Adrenal gland (tissue), 12 donors: ENCODE results near the gene KLHL11. TPM values are rescaled to one million over a fixed set of nuclear protein-coding genes. Genes with fewer than 3 reads are reported as not detected.

ENCODE experiments used
- DNase-seq, 7 donors: peaks; one replicate each; pipeline ENCODE4 v3.0.0-alpha.2; 2019 to 2020
- H3K27ac ChIP-seq, 5 donors: fragments of 200-600 bp; sonication (generic) in 4 of 5; 1 replicate in 3 of 5; 2 replicates in 2 of 5; pipeline versions ENCODE4 v1.5.1 to v1.8.0; 2016 to 2020; ENCODE audit warnings: mild to moderate bottlenecking in 1 of 5
- H3K27me3 ChIP-seq: fragments of 200-600 bp; 2 replicates; pipeline ENCODE4 v1.8.0; 2021
- H3K36me3 ChIP-seq, 2 donors: fragments of 200-600 bp; replicated peaks in 1 of 2; 1 replicate in 1 of 2; 2 replicates in 1 of 2; pipeline versions ENCODE4 v1.5.1 to v1.8.0; 2018 to 2022
- H3K4me1 ChIP-seq, 2 donors: fragments of 200-600 bp; replicated peaks in 1 of 2; 1 replicate in 1 of 2; 2 replicates in 1 of 2; pipeline versions ENCODE4 v1.5.1 to v1.8.0; 2018 to 2021
- H3K4me3 ChIP-seq, 4 donors: fragments of 200-600 bp; sonication (generic) in 3 of 4; one replicate each; pipeline ENCODE4 v1.5.1; 2016 to 2018
- H3K9me3 ChIP-seq, 3 donors: fragments of 200-600 bp; sonication (generic) in 1 of 3; replicated peaks in 1 of 3; 1 replicate in 2 of 3; 2 replicates in 1 of 3; pipeline versions ENCODE4 v1.5.1 to v1.8.0; 2016 to 2021
- CTCF ChIP-seq, 6 experiments: fragments of 450-650 bp in 4 of 6; fragments of 200-600 bp in 2 of 6; sonication (generic) in 1 of 6; IDR thresholded peaks; 1 replicate in 5 of 6; 2 replicates in 1 of 6; pipeline versions ENCODE4 v1.5.1 to v1.8.0; 2016 to 2021; ENCODE audit warnings: antibody characterized with exemption in 6 of 6, mild to moderate bottlenecking in 2 of 6, moderate library complexity in 1 of 6
- POLR2A ChIP-seq, 2 donors: fragments of 450-650 bp; IDR thresholded peaks; one replicate each; pipeline ENCODE4 v1.6.1; 2017; ENCODE audit warnings: antibody characterized with exemption in 2 of 2, mild to moderate bottlenecking in 2 of 2, moderate library complexity in 1 of 2
- WGBS, 4 donors: extraction: QIAGEN DNeasy Blood & Tissue Kit in 2 of 4; methylation state at CpG; one replicate each; pipeline versions ENCODE4 v1.1.5 to v1.1.7; 2013 to 2017; 5-methylcytosine and 5-hydroxymethylcytosine counted together
- intact Hi-C, 2 donors: fragments of 100-400 bp; cut with DNase I; formaldehyde crosslinking; loops; one replicate each; pipeline versions ENCODE4 v1.14.1 to v1.15.0; 2022 to 2023
- polyA plus RNA-seq, 3 donors: library from polyadenylated mRNA; stranded (reverse); fragments of 200-250 nt in 2 of 3; fragments of 350-450 nt in 1 of 3; fragmentation: Illumina TruSeq in 1 of 3; extraction: RNeasy Lipid Tissue Mini Kit (QIAGEN cat#74804) in 1 of 3; gene quantifications; one replicate each; pipeline ENCODE4 v1.2.3, GENCODE V29; 2013 to 2014
- total RNA-seq, 9 donors: library from RNA; depleted of rRNA in 4 of 9; stranded (reverse); fragments of >200 nt in 4 of 9; fragments of 120-200 nt in 1 of 9; fragmentation: NEBNext Ultra II Directional in 1 of 9; extraction: Animal tissue kit (Norgen Biotek cat#: 25700) in 1 of 9; gene quantifications; one replicate each; pipeline versions ENCODE4 v1.1.0 to v1.2.4, GENCODE V29; 2013 to 2023
- donor health status: healthy with polysubstance abuse.
- donor health status: Bipolar disorder and iron deficiency.
- donor health status: DM: yes; HTN: yes; CAD: no.
- donor health status: DM: no; HTN: no; CAD: no.
- donor health status: DM: no; HTN: no; CAD: no.
- donor health status: DM: yes; HTN: yes; CAD: no.

Gene KLHL11
- total and polyA plus RNA-seq, 12 donors = 0.17 to 42.9 (median 18.3) TPM

- DNase-seq = no peak
- Histone ChIP-seq H3K4me1 (peaks cover 0 to 4% of the 10 kb centered on the region in 2 donors), H3K4me3 (no peak overlapping the region), H3K9me3 (no peaks in the 10 kb centered on the region), H3K36me3 (peaks cover 0 to 80% of the 10 kb centered on the region in 2 donors), H3K27me3 (no peaks in the 10 kb centered on the region), H3K27ac (no peak overlapping the region)
- WGBS, 4 donors = 94 to 100% (median 96%) methylated on average over 3 to 4 of the region's 4 CpGs
- intact Hi-C loops = loop anchor here in 1 of 2 donors (10.0 kb wide), 1 partner anchor 883 kb away; the partner anchor contains the start of gene VPS25
- no peak for TF ChIP-seq CTCF (IDR thresholded peaks at IDR 0.05)
These were observed 26.8 kb upstream of the KLHL11 start for GRCh38 chr17:41892021-41892376.

GRCh38 chr17:41891135-41892020, 26.2 kb upstream of the KLHL11 start:
- WGBS, 4 donors = 89 to 93% (median 90%) methylated on average over 7 of the region's 7 CpGs
- Histone ChIP-seq H3K9me3 (no peaks in the 10 kb centered on the region), H3K27me3 (no peaks in the 10 kb centered on the region), H3K4me3 (no peak overlapping the region), H3K4me1 (peaks cover 0 to 4% of the 10 kb centered on the region in 2 donors), H3K27ac (no peak overlapping the region), H3K36me3 (peaks cover 0 to 80% of the 10 kb centered on the region in 2 donors)
- no peak for TF ChIP-seq POLR2A (IDR thresholded peaks at IDR 0.05)
- no peak for TF ChIP-seq CTCF (IDR thresholded peaks at IDR 0.05)
- intact Hi-C loops = loop anchor here in 1 of 2 donors (10.0 kb wide), 1 partner anchor 883 kb away; the partner anchor contains the start of gene VPS25
- no peak for DNase-seq

- Histone ChIP-seq H3K27ac (no peak overlapping the region), H3K4me1 (peaks cover 0 to 4% of the 10 kb centered on the region in 2 donors), H3K36me3 (peaks cover 0 to 94% of the 10 kb centered on the region in 2 donors), H3K27me3 (no peaks in the 10 kb centered on the region), H3K4me3 (no peak overlapping the region), H3K9me3 (no peaks in the 10 kb centered on the region)
- TF ChIP-seq CTCF (IDR thresholded peaks at IDR 0.05) (no peak), POLR2A (IDR thresholded peaks at IDR 0.05) (no peak)
- 64 to 74% (median 71%) methylated on average over 5 to 6 of the region's 6 CpGs for WGBS, 4 donors
- intact Hi-C loops = loop anchor here in 1 of 2 donors (10.0 kb wide), 1 partner anchor 154 kb away; the partner anchor contains the start of gene HAP1
- peak in 1 of 7 donors; percentile 23 for DNase-seq
These were observed 23.2 kb upstream of the KLHL11 start for GRCh38 chr17:41888332-41888965.

DNA sequence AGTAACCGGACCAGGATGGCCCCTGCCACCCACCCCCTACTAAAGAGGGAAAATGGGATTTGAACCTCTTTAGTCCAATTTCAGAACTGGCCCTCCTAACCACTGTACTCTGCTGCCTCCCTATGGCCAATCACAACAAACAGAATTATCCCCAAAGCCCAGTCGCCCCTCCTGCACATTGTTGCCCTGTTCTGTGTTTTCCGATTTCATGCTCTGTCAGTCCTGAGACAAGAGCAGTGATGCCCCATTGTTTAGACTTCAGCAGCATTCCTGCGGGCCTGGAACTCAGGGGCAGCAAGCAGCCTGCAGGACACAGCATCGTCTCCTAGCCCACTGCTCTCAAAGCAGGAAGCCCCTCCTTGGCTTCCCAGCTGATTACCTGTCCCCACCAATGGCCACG, 20.5 kb upstream of the KLHL11 start:
- 70 to 88% (median 82%) methylated on average over 5 to 6 of the region's 6 CpGs for WGBS, 4 donors
- peaks cover 0 to 83% of the 10 kb centered on the region in 2 donors for H3K36me3 ChIP-seq
- H3K27me3 ChIP-seq = no peaks in the 10 kb centered on the region
- no peaks in the 10 kb centered on the region for H3K9me3 ChIP-seq
- H3K27ac ChIP-seq = no peak overlapping the region
- intact Hi-C loops = loop anchor here in 1 of 2 donors (10.0 kb wide), 1 partner anchor 151 kb away; the partner anchor contains the start of gene HAP1
- no peaks in the 10 kb centered on the region for H3K4me1 ChIP-seq
- no peak for DNase-seq
- TF ChIP-seq POLR2A (IDR thresholded peaks at IDR 0.05) (no peak), CTCF (IDR thresholded peaks at IDR 0.05) (peak in 2 of 6 experiments; percentile 22 to 33)
- H3K4me3 ChIP-seq = no peak overlapping the region
